NCI-H526 (cell line): ENCODE results near the gene NTM.
"Not testable (repeated sequence)": the region's sequence is repeated elsewhere in the genome, so short reads cannot be mapped to it uniquely, and the experiment has no call there.

Experiments used
- DNase-seq, 2 experiments: peaks; one replicate each; lab custom pipeline; 2025; lab: John Stamatoyannopoulos, UW

Gene NTM

DNA sequence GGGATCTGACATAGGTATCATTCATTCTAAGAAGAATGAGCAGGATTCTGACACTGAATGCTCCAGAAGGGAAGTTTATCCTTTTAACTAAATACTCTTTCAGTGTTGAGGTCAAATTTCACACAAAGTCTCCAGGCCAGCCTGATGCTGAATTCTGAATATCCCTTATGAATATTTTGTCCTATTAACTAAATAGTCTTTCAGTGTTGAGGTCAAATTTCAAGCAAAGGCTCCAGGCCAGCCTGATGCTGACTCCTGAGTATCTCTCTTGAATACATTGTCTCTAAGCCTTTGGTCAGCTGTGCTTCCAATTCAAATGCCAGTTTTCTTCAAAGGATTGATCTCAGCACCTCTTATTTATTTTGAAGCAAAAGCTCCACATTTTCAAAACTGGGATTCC lies 676.8 kb downstream of the NTM start:
- no peak for DNase-seq

DNA sequence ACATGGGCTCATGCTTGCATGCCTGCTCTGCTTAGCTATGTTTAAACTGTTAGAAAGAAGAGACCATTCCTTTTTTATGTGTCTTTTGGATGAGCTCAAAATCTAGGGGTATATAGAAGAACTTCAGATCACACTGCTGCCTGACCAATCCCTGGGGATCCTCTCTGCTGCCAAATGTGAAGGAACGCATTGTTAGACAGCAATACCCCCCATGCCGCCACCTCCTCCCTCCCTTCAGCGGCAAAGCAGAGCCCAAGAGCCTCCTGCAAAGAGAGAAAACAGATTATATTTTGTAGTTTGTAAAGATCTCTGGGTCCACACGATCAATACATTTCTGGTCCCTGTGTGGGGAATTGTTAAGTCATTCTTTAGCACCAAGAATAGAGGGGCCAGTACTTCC lies 677.6 kb downstream of the NTM start:
- DNase-seq: no peak

DNA sequence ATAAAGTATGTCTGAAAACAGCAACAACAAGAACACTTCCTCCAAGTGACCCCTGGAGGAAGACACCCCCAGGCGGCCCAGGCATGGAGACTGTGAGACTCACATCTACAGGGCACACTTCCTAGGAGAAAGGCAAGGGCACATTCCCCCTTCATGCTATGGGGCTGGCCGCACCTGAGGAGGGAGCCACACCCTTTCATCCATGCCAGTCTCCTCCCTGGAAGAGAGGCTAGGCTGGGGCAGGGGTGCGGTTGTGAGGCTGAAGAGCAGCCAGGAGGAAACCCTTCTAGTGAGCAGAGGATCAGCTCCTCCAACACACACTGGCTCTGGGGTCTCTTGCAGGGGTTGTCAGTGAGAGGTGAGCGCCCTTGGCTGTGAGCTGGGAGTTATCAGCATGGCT lies 678.8 kb downstream of the NTM start:
- DNase-seq: no peak

DNA sequence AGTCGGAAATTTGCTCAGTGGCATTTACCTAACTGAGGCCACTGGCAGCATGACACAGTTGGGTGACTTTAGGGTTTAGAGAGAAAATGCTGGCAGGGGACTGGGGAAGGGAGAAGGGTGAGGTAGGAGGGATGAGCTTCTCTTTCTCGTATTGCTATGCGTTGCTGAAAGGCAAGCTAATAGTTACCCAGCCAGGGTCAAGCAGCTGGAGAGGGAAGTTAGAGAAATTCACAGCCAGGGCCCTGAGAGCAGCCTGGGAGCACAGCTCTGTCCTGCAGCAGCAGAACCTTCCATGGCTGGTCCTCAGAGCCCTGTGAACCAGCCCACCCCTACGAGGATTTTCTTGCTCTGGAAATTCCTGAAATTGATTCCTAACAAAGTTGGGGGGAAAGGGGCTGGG lies 679.6 kb downstream of the NTM start:
- no peak for DNase-seq

DNA sequence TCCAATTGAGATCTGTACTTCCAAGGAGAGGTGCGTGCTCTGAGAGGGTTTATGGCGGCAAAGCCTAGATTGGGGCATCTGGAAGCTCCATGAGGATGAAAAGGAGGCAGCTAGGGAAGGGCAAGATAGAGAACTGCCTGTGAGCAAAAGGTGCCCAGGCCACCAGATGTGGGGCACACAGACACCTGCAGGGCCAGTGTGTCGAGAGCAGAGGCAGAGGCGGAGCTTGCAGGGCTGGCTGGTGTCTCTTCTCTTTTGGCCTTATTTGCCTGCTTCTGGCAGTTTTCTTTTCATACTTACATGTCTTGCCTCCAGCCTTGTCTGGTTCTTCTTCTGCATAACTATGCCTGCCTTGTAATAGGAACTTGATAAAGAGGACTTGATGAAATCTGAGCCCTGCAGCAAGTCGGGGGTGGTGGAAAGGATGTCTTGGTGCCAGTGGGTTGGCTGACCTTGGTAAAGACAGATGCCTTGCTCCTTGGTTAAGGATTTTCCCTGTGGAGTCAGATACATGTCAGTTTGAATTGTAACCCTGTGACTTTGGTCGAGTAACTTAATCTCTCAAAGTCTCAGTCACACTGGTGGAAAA lies 680.3 kb downstream of the NTM start:
- DNase-seq: no peak

DNA sequence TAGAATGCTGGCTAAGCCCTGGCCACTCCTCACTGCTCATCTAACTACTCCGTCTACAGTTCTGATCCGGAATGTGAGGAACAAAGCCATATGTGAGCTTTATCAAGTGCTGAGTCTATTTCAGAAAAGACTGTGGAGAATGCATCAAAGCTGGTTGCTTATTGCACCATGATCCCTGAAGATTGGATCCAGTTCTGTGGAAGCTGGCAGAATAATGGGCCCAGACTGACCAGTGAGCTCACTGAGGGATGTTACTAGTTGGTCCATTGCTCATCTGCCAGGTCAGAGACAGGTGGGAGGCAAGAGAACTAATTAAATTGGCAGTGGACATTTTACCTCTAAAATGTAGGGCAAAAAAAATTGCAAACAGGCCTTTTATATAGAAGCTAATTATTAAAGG lies 681.3 kb downstream of the NTM start:
- no peak for DNase-seq

DNA sequence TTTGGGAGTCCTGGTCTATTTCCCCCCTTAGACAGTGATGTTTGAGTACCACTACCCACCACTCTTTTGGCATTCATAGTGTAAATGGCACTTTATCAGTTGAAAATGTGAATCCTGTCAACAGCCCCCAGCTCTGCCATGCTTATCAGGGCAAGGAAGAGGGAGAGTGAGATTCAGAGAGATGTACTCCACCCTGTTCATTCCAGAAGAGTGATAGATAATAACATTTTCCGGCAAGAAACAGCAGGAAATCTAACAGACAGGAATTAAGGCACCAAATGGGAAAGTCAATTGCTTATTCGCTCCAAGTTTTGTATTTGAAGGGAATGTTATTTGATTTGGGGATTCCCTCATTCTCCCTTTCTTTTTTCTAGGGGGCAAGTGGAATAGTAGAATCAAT lies 681.9 kb downstream of the NTM start:
- DNase-seq: no peak

DNA sequence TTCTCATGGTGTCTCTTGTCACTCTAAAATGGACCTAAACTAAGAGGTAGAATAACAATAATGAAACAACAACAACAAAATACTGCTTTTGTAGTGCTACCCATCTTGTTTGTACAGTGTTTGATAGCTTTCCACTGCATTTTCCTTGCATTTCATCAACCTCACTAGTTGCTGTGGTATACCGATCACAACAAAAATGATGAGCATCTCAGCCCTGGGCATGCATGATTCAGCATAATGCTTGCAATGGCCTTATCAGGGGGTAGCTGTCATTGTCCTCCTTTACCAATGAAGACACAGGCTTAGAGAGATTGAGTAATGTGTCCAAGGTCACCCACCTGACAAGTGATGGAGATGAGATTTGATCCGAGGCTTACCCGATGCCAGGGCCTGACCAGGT lies 682.5 kb downstream of the NTM start:
- DNase-seq: no peak

DNA sequence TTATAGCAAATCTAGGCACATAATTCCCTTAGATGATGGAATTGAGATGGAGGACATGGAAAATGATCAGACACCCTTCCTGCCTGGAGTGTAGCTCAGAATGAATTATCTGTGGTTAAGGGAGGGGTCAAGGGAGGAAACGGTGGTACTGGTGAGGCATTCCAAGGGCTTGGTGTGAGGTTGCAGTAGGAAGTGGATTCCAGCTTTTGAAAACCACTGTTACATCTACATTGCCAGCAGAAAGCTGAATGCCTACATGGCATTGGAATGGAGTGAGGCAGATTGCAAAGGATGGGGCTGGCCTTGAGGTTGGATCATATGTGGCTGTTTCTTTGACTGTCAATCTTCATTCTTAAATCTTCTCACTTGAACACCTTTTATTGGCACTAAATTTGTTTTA lies 684.4 kb downstream of the NTM start:
- DNase-seq: no peak

DNA sequence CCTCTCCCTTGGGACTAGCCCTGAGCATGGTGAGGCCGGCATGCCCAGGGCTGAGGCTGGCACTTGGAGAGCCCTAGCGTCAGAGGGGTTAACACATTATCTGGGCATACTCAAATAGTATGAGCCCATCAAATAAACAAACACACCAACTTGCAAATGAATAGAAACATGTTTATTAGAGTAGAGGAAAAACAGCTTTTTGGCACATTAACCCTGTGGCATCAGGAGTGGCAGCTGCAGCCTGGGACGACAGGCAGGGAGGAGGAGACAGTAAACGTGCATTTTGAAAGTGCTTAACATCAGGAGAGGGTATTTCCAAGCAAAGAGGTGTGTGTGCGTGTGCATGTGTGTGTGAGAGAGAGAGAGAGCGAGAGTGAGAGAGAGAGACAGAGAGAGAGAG lies 684.9 kb downstream of the NTM start:
- no peak for DNase-seq

DNA sequence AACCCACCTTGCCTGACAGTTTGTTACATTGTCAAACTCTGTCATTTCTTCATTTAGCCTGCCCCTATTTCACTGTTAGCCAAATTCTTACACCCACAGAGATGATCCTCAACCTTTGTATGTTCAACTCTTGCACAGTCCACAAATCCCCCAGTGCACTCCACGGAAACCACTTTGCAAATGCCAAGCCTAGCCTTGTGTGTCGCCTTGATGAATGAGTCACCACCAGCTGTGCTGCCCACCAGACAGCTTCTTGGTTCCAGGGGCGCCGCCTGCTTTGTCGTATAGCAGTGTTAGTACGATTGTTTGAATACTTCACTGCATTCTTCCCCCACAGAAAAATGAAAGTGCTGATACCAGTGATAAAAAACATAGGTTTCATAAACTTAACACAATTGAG lies 686.3 kb downstream of the NTM start:
- DNase-seq: no peak

DNA sequence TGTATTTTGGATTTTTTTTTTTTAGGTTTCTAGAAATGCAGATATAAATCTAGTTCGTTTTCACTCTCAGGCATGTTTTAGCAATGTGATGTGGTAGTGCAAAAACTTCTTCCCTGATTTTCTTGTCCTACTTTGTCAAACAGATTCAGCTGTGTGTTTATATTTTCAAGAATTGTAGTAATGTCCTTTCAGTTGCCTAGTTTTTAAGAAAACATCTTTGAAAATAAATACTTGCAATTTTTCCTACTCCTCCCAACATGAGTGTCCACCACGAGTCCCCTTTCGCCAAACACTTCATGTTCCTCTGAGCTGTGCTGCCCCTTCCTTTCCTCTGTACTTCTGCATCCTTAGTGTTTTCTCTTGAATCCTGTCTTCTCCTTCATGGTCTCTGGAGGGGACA lies 686.9 kb downstream of the NTM start:
- no peak for DNase-seq

DNA sequence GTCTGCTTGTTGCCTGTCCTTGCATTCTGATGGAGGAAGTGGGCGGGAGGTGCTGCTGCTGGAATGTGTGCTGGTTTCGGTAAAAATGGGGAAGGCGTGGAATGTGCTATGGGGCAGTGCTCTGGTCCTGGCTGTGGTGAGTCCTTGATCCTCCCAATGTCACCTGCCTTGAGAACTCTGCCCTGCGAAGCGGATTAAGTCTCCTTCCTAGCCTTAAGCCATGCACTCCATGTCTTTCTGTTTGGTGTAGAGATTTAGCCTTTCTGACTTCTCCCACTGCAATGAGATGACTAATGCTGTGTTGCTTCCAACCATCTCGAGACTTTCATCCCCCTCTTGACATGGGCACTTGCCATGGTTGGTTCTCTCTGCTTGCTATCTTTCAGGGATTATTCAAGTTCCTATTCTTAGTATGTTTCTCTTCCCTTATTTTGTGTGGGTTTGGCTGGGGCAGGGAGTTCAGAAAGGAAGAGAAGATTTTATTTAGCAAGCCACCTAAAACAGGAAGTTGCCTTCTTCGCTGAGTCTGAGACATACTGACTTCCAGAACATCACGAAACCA lies 687.9 kb downstream of the NTM start:
- no peak for DNase-seq

DNA sequence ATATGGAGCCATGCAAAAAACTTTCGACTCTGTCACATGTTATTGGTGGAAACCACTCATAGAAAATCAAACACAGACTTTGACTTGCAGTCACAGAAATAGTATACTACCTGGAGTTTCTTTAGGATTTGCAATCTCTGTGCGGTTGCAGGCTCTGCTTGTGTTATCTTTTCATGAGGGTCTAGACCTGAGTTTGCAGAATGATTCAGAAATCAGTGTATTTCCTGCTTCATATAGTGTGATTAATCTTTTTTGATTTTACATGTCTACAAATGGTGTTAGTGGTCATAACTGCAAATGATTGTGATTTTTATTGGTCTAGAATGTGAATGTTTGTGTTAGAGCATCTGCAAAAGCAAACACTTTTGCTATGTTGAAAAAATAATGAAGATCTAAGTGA lies 690.2 kb downstream of the NTM start:
- DNase-seq: no peak

DNA sequence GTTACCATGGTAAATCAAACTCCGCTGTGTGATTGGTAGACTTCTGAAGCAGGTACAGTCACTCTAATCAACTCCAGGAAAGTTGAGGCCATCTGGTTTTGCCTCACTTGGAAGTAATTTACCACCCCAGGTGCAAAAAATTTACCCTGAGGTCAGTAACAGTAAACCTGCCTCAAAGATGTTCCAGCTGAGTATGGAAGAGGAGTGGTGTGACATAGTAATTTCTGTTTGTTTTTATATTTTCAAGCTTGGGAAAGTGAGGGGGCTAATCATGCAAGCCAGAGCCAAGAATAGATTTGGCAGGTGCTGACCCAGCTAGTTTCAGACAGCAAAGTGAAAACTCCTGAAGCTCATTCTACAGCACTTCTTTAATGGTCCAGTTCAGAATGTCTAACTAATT lies 691.6 kb downstream of the NTM start:
- DNase-seq: no peak

DNA sequence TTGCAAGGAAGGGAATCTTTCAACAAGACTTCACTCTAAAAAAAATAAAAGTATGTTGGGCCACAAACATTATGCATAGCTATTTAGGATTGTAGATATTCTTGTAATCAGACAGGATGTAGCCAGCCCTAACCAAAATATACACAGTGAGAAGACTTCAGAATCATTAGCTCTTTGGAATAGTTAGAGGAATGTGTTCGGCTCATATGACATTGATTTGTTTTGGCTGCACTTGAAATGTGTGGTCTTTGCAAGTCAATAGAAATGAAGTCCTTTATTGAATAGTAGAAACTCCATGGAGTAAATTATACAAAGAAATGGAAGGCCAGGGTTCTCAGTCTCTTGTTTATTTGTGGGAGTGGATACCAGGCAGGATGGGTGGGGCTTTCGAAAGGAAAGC lies 692.1 kb downstream of the NTM start:
- no peak for DNase-seq

DNA sequence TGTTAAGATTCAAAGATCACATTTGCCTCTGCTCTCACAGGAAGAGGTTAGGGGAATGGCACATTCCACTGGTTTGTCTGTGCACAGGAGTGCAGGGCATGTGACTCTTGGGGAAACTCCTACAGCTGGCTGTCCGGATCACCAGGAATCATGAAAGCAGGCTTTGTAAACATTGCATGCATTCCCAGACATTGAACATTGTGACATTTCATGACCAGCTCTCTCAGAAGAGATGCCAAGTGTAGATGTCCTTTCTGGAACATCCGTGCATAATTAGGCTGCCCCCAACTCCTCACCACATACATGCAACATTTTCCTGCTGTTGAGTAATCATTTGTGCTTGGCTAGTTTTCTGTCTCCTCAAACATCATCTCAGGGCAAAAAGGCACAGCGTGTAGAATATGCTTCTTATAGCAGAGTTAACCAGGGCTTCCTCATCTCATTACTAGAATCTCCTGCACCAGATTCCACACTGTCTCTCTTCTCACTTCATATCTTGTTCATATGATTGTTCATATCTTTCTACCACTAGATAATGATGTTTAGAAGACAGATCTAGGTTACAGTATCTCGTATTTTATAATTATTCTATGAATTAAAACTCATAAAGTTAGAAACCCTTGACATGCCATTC lies 694.7 kb downstream of the NTM start:
- no peak for DNase-seq

DNA sequence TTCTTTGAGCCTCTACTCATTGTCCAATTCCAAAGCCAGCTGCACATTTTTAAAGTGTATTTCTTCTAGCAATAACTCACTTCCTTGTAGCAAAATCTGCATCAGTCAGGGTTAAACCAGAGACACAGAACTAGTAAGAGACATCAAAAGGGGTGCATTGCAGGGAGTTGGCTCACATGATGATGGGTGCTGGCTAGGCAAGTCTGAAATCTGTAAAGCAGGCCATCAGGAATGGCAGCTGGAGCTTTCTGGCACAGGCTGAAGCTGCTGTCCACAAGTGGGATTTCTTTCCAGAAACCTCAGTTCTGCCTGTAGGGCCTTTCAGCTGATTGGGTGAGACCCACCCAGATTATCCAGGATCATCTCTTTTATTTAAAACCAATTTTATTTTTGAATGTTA lies 698.1 kb downstream of the NTM start:
- no peak for DNase-seq

DNA sequence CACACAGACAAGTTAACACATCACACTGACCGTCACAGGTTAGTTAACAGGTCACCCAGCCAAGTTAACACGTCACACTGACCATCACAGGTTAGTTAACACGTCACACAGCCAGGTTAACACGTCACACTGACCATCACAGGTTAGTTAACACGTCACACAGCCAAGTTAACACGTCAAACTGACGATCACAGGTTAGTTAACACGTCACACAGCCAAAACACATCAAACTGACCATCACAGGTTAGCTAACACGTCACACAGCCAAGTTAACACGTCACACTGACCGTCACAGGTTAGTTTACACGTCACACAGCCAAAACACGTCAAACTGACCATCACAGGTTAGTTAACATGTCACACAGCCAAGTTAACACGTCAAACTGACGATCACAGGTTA lies 699.2 kb downstream of the NTM start:
- not testable (repeated sequence) for DNase-seq

DNA sequence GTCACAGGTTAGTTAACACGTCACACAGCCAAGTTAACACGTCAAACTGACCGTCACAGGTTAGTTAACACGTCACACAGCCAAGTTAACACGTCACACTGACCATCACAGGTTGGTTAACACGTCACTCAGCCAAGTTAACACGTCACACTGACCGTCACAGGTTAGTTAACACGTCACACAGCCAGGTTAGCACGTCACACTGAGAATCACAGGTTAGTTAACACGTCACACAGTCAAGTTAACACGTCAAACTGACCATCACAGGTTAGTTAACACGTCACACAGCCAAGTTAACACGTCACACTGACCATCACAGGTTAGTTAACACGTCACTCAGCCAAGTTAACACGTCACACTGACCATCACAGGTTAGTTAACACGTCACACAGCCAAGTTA lies 700.5 kb downstream of the NTM start:
- DNase-seq: not testable (repeated sequence)

DNA sequence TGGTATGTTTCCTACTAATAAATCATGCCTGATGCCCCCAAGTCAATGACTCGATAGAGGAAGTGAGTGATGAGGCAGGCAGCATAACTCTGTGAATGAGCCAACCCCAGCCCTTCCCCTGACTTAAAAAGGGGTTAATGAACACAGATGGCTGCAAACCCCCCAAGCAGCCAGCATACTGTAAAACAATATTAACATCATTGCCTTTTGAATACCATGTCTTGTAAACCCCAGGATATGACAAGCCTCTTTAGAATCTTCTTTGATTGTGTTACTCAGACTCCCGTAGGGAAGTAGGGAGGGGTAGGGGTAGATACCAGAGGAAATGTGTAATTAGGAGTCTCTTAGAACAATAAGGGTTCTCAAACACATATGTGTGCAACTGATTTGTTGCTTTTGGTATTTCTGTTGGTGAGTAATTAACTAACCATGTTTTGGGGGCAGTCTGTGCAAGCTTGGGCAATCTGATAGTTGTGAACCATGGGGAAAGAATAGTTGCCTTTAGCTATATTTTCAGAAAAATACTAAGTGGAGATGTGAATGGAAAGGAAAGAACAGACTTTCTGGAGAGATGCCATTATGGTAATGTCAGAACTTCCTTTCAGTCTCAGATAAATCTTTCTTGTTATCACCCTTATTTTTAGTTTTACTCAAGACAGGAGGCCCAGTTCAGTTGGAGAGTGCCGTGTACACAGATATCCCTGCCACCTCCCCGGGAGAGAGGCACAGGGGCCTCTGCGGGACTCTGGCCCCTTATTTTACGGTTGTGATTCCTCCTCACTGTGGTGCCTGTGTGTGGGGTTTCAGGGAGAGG lies 701.8 kb downstream of the NTM start:
- no peak for DNase-seq

DNA sequence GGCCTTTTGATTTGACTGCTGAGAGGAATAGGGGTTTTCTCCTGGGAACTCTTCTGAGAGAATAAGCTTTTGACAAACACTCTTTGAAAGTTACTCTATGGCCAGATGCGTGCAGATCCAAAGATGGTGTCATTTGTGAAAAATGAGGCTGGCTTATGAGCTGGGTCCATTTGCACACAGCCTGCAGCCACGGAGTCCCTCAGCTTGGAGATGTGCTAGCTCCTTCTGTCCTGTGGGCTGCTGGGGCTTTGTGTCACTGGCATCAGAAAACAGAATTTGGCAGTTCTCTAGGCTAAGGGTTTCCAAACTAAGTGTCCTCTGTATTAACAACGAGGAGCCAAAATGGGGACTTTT lies 702.4 kb downstream of the NTM start:
- no peak for DNase-seq

DNA sequence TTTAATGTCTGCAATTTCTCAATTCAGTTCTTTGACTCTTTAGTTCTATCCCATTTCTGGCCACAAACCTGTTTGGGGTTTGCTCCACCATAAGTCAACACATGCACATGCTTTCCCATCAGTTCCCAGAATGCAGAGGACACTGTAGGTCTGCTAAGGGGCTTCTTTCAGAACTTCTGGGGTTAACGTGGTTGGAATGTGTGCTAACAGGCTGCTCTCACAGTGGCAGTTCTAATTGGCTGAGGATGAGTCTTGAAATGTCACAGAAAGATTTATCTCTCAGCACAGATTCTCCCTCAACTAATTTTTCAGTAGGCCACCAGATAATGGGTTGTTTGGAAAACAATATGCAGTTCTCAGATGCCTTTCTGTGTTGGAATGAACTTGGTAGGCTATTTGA lies 703.4 kb downstream of the NTM start:
- DNase-seq: no peak
